Measurements from ENCODE around the gene CLP1.

DNA sequence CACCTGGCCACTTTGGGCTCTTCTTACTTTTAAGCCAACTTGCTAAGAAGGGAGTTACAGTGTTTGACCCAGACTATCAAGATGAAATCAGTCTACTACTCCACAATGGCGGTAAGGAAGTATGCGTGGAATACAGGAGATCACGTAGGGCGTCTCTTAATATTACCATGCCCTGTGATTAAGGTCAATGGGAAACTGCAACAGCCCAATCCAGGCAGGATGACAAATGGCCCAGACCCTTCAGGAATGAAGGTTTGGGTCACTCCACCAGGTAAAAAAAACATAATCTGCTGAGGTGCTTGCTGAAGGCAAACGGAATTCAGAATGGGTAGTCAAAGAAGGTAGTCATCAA, 6.8 kb upstream of the CLP1 start:
- TF ChIP-seq CTCF (IDR thresholded peaks at IDR 0.05; ENCODE audit: low read depth, low read length, poor library complexity, severe bottlenecking) (no peak), EZH2phosphoT487 (IDR thresholded peaks at IDR 0.05; ENCODE audit: borderline replicate concordance, low read length) (no peak)

Data from DOHH2 (cell line).